HL-60 (cell line): ENCODE data around the gene SEC63.

Source experiments
- DNase-seq, 2 experiments: peaks; one replicate each; pipeline ENCODE4 v3.0.0-alpha.2; 2010 to 2020; ENCODE audit warnings: low read depth in 1 of 2, low spot score in 1 of 2
- H3K27ac ChIP-seq: fragments of 250-450 bp; sonication (Bioruptor Pico); replicated peaks from 2 replicates; pipeline ENCODE4 v1.5.1; 2020; ENCODE audit warnings: mild to moderate bottlenecking, moderate library complexity
- H3K27me3 ChIP-seq: fragments of 250-450 bp; sonication (Bioruptor Pico); 2 replicates; pipeline ENCODE4 v1.5.1; 2021; ENCODE audit warnings: mild to moderate bottlenecking, moderate library complexity; ENCODE audit not compliant: insufficient read depth, poor library complexity, severe bottlenecking
- H3K4me3 ChIP-seq: replicated peaks from 2 replicates; pipeline ENCODE4 v1.5.1; 2011; ENCODE audit warnings: mild to moderate bottlenecking, control low read depth, low read length; ENCODE audit not compliant: insufficient read depth
- CTCF ChIP-seq: IDR thresholded peaks from one replicate; pipeline ENCODE4 v1.5.1; 2011; ENCODE audit warnings: low read length, control low read depth, inconsistent platforms; ENCODE audit not compliant: insufficient read depth
- GABPA ChIP-seq: IDR thresholded peaks from 2 replicates; pipeline ENCODE4 v1.6.1; 2012; ENCODE audit warnings: low read depth
- POLR2AphosphoS5 ChIP-seq: IDR thresholded peaks from 2 replicates; pipeline ENCODE4 v1.6.1; 2012; ENCODE audit warnings: low read depth
- REST ChIP-seq: IDR thresholded peaks from 2 replicates; pipeline ENCODE4 v1.6.1; 2012; ENCODE audit warnings: low read depth; ENCODE audit not compliant: insufficient replicate concordance
- SPI1 ChIP-seq: IDR thresholded peaks from 2 replicates; pipeline ENCODE4 v1.6.1; 2012; ENCODE audit warnings: low read depth, mild to moderate bottlenecking, borderline replicate concordance

The SEC63 gene

GRCh38 chr6:107985701-107986100 lies 27.7 kb upstream of the SEC63 start:
- Histone ChIP-seq H3K27me3 (no peaks in the 10 kb centered on the region), H3K27ac (no peak overlapping the region), H3K4me3 (no peak overlapping the region)
- TF ChIP-seq POLR2AphosphoS5, result no peak
- TF ChIP-seq SPI1, result no peak
- no peak for TF ChIP-seq CTCF
- no peak for TF ChIP-seq REST
- no peak for TF ChIP-seq GABPA
- no peak for DNase-seq

GRCh38 chr6:107983811-107984210 lies 25.8 kb upstream of the SEC63 start:
- H3K27me3 ChIP-seq, result no peaks in the 10 kb centered on the region
- no peak overlapping the region for H3K27ac ChIP-seq
- DNase-seq, result no peak
- no peak overlapping the region for H3K4me3 ChIP-seq
- TF ChIP-seq CTCF, result no peak
- TF ChIP-seq SPI1, result no peak
- TF ChIP-seq REST, result no peak
- no peak for TF ChIP-seq POLR2AphosphoS5
- TF ChIP-seq GABPA, result no peak

GRCh38 chr6:107982486-107982885 lies 24.5 kb upstream of the SEC63 start:
- TF ChIP-seq CTCF (no peak), REST (no peak), GABPA (no peak), POLR2AphosphoS5 (no peak), SPI1 (no peak)
- DNase-seq, result no peak
- Histone ChIP-seq H3K27ac (no peak overlapping the region), H3K27me3 (no peaks in the 10 kb centered on the region), H3K4me3 (no peak overlapping the region)
